MM.1S (cell line): ENCODE results near the gene UACA.

Experiments
- DNase-seq: peaks from one replicate; pipeline ENCODE4 v3.0.0-alpha.2; 2015
- H2AFZ ChIP-seq: fragments of 300-600 bp; sonication (generic); 2 replicates; pipeline ENCODE4 v1.6.0; 2016; ENCODE audit warnings: antibody characterized with exemption, low read length
- H3F3A ChIP-seq: fragments of 300-600 bp; sonication (generic); 2 replicates; pipeline ENCODE4 v1.6.1; 2016; ENCODE audit warnings: mild to moderate bottlenecking, antibody characterized with exemption, low read length, moderate library complexity, mixed read lengths; ENCODE audit not compliant: insufficient read depth
- H3K27ac ChIP-seq: fragments of 300-600 bp; sonication (generic); 2 replicates; pipeline ENCODE4 v1.5.1; 2016; ENCODE audit warnings: mild to moderate bottlenecking, low read length
- H3K27me3 ChIP-seq: fragments of 300-600 bp; sonication (generic); replicated peaks from 2 replicates; pipeline ENCODE4 v1.6.0; 2016; ENCODE audit warnings: low read length; ENCODE audit not compliant: insufficient read depth
- H3K36me3 ChIP-seq: fragments of 300-600 bp; sonication (generic); replicated peaks from 2 replicates; pipeline ENCODE4 v1.6.1; 2016; ENCODE audit warnings: mild to moderate bottlenecking, low read length, mixed read lengths; ENCODE audit not compliant: insufficient read depth
- H3K4me1 ChIP-seq: fragments of 300-600 bp; sonication (generic); 2 replicates; pipeline ENCODE4 v1.6.1; 2016; ENCODE audit warnings: low read length, mixed read lengths
- H3K4me2 ChIP-seq: fragments of 300-600 bp; sonication (generic); 2 replicates; pipeline ENCODE4 v1.6.0; 2016; ENCODE audit warnings: low read depth, low read length
- H3K4me3 ChIP-seq: fragments of 300-600 bp; sonication (generic); 2 replicates; pipeline ENCODE4 v1.5.1; 2016; ENCODE audit warnings: low read length, mixed read lengths
- H3K79me2 ChIP-seq: fragments of 300-600 bp; sonication (generic); 2 replicates; pipeline ENCODE4 v1.6.1; 2016; ENCODE audit warnings: mixed run types, low read length, mixed read lengths
- H3K9ac ChIP-seq: fragments of 300-600 bp; sonication (generic); 2 replicates; pipeline ENCODE4 v1.6.1; 2016; ENCODE audit warnings: low read length, mixed read lengths
- H3K9me2 ChIP-seq: fragments of 300-600 bp; sonication (generic); replicated peaks from 2 replicates; pipeline ENCODE4 v1.6.1; 2016; ENCODE audit warnings: mild to moderate bottlenecking, low read length, mixed read lengths; ENCODE audit not compliant: insufficient read depth
- H3K9me3 ChIP-seq: fragments of 300-600 bp; sonication (generic); replicated peaks from 2 replicates; pipeline ENCODE4 v1.6.1; 2016; ENCODE audit warnings: mild to moderate bottlenecking, low read length, mixed read lengths; ENCODE audit not compliant: insufficient read depth
- H4K20me1 ChIP-seq: fragments of 300-600 bp; sonication (generic); 2 replicates; pipeline ENCODE4 v1.6.1; 2016; ENCODE audit warnings: mild to moderate bottlenecking, low read length, moderate library complexity, mixed read lengths; ENCODE audit not compliant: insufficient read depth
- EZH2 ChIP-seq: fragments of 300-600 bp; sonication (generic); optimal IDR thresholded peaks from 2 replicates; pipeline ENCODE3; 2017; ENCODE audit warnings: low read depth, mild to moderate bottlenecking, antibody characterized with exemption, low read length, mixed read lengths
- EZH2phosphoT487 ChIP-seq: fragments of 300-600 bp; sonication (generic); IDR thresholded peaks from 2 replicates; pipeline ENCODE4 v1.6.1; 2018; ENCODE audit warnings: antibody characterized with exemption, low read length
- TF ChIP-seq, protein P1 (sequence below): fragments of 300-600 bp; sonication (generic); IDR thresholded peaks from 2 replicates; pipeline ENCODE4 v1.5.1; 2016; ENCODE audit warnings: antibody characterized with exemption, low read length, mixed read lengths

Gene UACA

GRCh38 chr15:70646169-70646568 is 117.2 kb downstream of the UACA start:
- H4K20me1 ChIP-seq, result no peaks in the 10 kb centered on the region
- TF ChIP-seq EZH2phosphoT487 (no peak), EZH2 (no peak)
- TF ChIP-seq, protein P1, sequence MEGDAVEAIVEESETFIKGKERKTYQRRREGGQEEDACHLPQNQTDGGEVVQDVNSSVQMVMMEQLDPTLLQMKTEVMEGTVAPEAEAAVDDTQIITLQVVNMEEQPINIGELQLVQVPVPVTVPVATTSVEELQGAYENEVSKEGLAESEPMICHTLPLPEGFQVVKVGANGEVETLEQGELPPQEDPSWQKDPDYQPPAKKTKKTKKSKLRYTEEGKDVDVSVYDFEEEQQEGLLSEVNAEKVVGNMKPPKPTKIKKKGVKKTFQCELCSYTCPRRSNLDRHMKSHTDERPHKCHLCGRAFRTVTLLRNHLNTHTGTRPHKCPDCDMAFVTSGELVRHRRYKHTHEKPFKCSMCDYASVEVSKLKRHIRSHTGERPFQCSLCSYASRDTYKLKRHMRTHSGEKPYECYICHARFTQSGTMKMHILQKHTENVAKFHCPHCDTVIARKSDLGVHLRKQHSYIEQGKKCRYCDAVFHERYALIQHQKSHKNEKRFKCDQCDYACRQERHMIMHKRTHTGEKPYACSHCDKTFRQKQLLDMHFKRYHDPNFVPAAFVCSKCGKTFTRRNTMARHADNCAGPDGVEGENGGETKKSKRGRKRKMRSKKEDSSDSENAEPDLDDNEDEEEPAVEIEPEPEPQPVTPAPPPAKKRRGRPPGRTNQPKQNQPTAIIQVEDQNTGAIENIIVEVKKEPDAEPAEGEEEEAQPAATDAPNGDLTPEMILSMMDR, result no peak
- no peaks in the 10 kb centered on the region for H3K27me3 ChIP-seq
- no peaks in the 10 kb centered on the region for H3K79me2 ChIP-seq
- no peaks in the 10 kb centered on the region for H3K9me2 ChIP-seq
- H3K9ac ChIP-seq, result no peak overlapping the region
- no peak overlapping the region for H3K4me2 ChIP-seq
- no peak overlapping the region for H3K4me3 ChIP-seq
- no peaks in the 10 kb centered on the region for H3K4me1 ChIP-seq
- DNase-seq, result no peak
- no peaks in the 10 kb centered on the region for H3F3A ChIP-seq
- no peak overlapping the region for H2AFZ ChIP-seq
- no peak overlapping the region for H3K27ac ChIP-seq
- no peaks in the 10 kb centered on the region for H3K9me3 ChIP-seq
- H3K36me3 ChIP-seq, result no peaks in the 10 kb centered on the region

DNA sequence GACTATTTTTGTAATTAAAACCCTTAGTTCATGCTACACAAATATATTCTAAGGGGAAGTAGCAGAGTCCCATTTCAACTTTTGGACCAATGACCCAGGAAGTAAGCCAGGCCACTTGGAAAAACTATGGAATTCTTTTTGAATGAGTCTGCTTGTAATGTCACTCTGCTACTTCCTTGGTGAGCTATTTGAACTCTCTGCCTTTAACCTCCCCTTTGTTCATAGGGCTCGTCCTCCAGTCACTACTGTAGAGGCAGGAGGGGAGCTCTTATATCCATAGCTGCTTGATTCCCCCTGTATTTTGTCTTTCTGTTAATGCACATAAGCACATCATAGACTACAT is 119.6 kb downstream of the UACA start:
- Histone ChIP-seq H3K4me3 (no peak overlapping the region), H2AFZ (no peak overlapping the region), H3K27me3 (no peaks in the 10 kb centered on the region), H3K4me1 (no peaks in the 10 kb centered on the region), H3K9me3 (no peaks in the 10 kb centered on the region), H3K9ac (no peak overlapping the region), H3K36me3 (no peaks in the 10 kb centered on the region), H3K9me2 (no peaks in the 10 kb centered on the region), H3K27ac (no peak overlapping the region), H3K79me2 (no peaks in the 10 kb centered on the region), H3K4me2 (no peak overlapping the region), H3F3A (no peaks in the 10 kb centered on the region), H4K20me1 (no peaks in the 10 kb centered on the region)
- no peak for DNase-seq
- TF ChIP-seq EZH2phosphoT487, result no peak
- TF ChIP-seq EZH2, result no peak
- TF ChIP-seq, protein P1, result no peak

DNA sequence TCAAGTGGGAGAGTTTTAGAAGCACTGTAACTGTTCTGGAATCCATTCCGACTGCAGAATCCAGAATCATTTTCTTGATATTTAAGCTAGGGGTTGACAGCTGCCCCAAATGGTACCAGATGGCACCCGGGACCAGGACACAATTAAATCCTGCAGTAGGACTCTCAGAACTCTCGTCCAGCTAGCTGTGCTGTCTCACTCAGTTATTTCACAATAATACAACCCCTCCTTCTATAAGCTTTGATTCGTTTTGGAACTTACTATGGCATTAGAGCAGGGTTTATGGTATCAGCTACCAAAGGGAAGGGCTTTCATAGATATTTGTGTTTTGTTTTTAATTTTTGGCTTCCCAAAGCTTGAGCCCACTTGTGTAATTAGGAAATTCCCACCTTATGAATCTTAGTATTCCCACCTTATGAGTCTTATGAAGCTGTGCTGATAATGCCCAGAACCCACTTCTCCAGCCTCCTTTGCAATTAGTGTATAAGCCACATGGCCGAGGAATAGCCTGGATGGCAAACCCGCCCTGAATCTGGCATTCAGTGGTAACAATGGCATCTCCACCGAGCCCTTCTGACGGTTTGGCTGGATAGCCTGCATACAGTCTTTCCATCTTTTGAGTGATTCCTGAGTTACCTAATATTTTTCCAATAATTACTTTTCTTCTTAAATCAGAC is 120.1 kb downstream of the UACA start:
- H3K79me2 ChIP-seq, result no peaks in the 10 kb centered on the region
- H3K9me2 ChIP-seq, result no peaks in the 10 kb centered on the region
- no peak for DNase-seq
- no peak overlapping the region for H3K4me3 ChIP-seq
- H3K9ac ChIP-seq, result no peak overlapping the region
- H3K27me3 ChIP-seq, result no peaks in the 10 kb centered on the region
- no peak overlapping the region for H3K4me2 ChIP-seq
- no peaks in the 10 kb centered on the region for H3K36me3 ChIP-seq
- H3F3A ChIP-seq, result no peaks in the 10 kb centered on the region
- no peaks in the 10 kb centered on the region for H3K4me1 ChIP-seq
- H3K27ac ChIP-seq, result no peak overlapping the region
- H4K20me1 ChIP-seq, result no peaks in the 10 kb centered on the region
- H2AFZ ChIP-seq, result no peak overlapping the region
- H3K9me3 ChIP-seq, result no peaks in the 10 kb centered on the region
- no peak for TF ChIP-seq EZH2

- no peaks in the 10 kb centered on the region for H3K4me1 ChIP-seq
- no peaks in the 10 kb centered on the region for H3K9me2 ChIP-seq
- H3K27ac ChIP-seq, result no peak overlapping the region
- H3K27me3 ChIP-seq, result no peaks in the 10 kb centered on the region
- H4K20me1 ChIP-seq, result no peaks in the 10 kb centered on the region
- H3K9me3 ChIP-seq, result no peaks in the 10 kb centered on the region
- no peak overlapping the region for H3K4me3 ChIP-seq
- TF ChIP-seq, protein P1, result no peak
- TF ChIP-seq EZH2phosphoT487 (no peak), EZH2 (no peak)
- H3K36me3 ChIP-seq, result no peaks in the 10 kb centered on the region
- no peak overlapping the region for H3K4me2 ChIP-seq
- H3F3A ChIP-seq, result no peaks in the 10 kb centered on the region
- H3K79me2 ChIP-seq, result no peaks in the 10 kb centered on the region
- no peak overlapping the region for H3K9ac ChIP-seq
- DNase-seq, result no peak
- H2AFZ ChIP-seq, result no peak overlapping the region
Observed at GRCh38 chr15:70636540-70637165, 126.7 kb downstream of the UACA start.
